Kidney (tissue), 14 donors: ENCODE data around the gene STK32A. TPM values are rescaled to one million over a fixed set of nuclear protein-coding genes. Genes with fewer than 3 reads are reported as not detected.

Source experiments
- DNase-seq, 5 donors: peaks; one replicate each; pipeline ENCODE4 v3.0.0-alpha.2; 2013 to 2020
- FAIRE-seq: peaks from 2 replicates; lab custom pipeline; 2012; peaks lifted over from hg19 to GRCh38; lab: Jason Lieb, UNC
- H3K27ac ChIP-seq, 2 donors: one replicate each; pipeline ENCODE4 v1.7.0; 2013; ENCODE audit warnings: low read depth in 2 of 2, low read length in 2 of 2, inconsistent platforms in 1 of 2
- H3K27me3 ChIP-seq: one replicate; pipeline ENCODE4 v1.7.1; 2013; ENCODE audit warnings: low read length, inconsistent platforms; ENCODE audit not compliant: control insufficient read depth, insufficient read depth
- H3K36me3 ChIP-seq, 3 donors: one replicate each; pipeline versions ENCODE4 v1.7.0 to v1.7.1; 2013; ENCODE audit warnings: low read length in 3 of 3, control low read depth in 1 of 3, inconsistent platforms in 1 of 3; ENCODE audit not compliant: insufficient read depth in 3 of 3, control insufficient read depth in 2 of 3
- H3K4me1 ChIP-seq, 3 donors: one replicate each; pipeline versions ENCODE4 v1.7.0 to v1.7.1; 2013; ENCODE audit warnings: low read length in 3 of 3, inconsistent platforms in 1 of 3, low read depth in 1 of 3; ENCODE audit not compliant: control insufficient read depth in 2 of 3, insufficient read depth in 2 of 3
- H3K4me3 ChIP-seq, 3 donors: one replicate each; pipeline versions ENCODE4 v1.7.0 to v1.8.1; 2013; ENCODE audit warnings: low read length in 3 of 3, control low read depth in 1 of 3, inconsistent platforms in 1 of 3
- H3K9ac ChIP-seq, 3 donors: one replicate each; pipeline versions ENCODE4 v1.7.0 to v1.7.1; 2013; ENCODE audit warnings: low read length in 3 of 3, control low read depth in 1 of 3, inconsistent platforms in 1 of 3
- H3K9me3 ChIP-seq, 3 donors: one replicate each; pipeline versions ENCODE4 v1.7.0 to v1.7.1; 2013; ENCODE audit warnings: low read length in 3 of 3, control low read depth in 1 of 3, inconsistent platforms in 1 of 3; ENCODE audit not compliant: control insufficient read depth in 2 of 3, insufficient read depth in 1 of 3
- intact Hi-C: fragments of 100-400 bp; cut with DNase I; formaldehyde crosslinking; loops from one replicate; pipeline ENCODE4 v1.11.1; 2022
- polyA plus RNA-seq: library from polyadenylated mRNA; stranded (reverse); fragments of 350-450 nt; fragmentation: Illumina TruSeq; extraction: RNeasy Lipid Tissue Mini Kit (QIAGEN cat#74804); gene quantifications from one replicate; pipeline ENCODE4 v1.2.3, GENCODE V29; 2014; ENCODE audit warnings: low read depth, low replicate concordance; ENCODE audit not compliant: insufficient read depth
- total RNA-seq: library from RNA; stranded (reverse); fragmentation: NEBNext Ultra II Directional; extraction: Animal tissue kit (Norgen Biotek cat#: 25700); gene quantifications from one replicate; pipeline ENCODE4 v1.2.1, GENCODE V29; 2021
- TF ChIP-seq, protein P1 (sequence below): IDR thresholded peaks from 3 replicates; pipeline ENCODE4 v1.5.1; 2012; ENCODE audit warnings: mild to moderate bottlenecking, moderate library complexity, borderline replicate concordance; ENCODE audit not compliant: insufficient read depth; ENCODE audit errors: extremely low read depth
- donor health status: control.
- donor health status: control.
- donor health status: control.
- donor health status: control.
- donor health status: control.
- donor health status: DM: yes; HTN: yes; CAD: no.
- donor health status: Normal renal cell carcinoma (clear cell type).

STK32A gene
- total and polyA plus RNA-seq, 2 donors from 2014 or later, result 7.8 to 8.6 TPM

- H3K9ac ChIP-seq, result no peak overlapping the region
- DNase-seq (no peak), FAIRE-seq (no peak)
- no peaks in the 10 kb centered on the region for H3K4me1 ChIP-seq
- intact Hi-C loops, result no loop called here
- H3K4me3 ChIP-seq, result no peak overlapping the region
- H3K27ac ChIP-seq, result no peak overlapping the region
- no peaks in the 10 kb centered on the region for H3K9me3 ChIP-seq
- H3K36me3 ChIP-seq, result no peaks in the 10 kb centered on the region
- TF ChIP-seq, protein P1, sequence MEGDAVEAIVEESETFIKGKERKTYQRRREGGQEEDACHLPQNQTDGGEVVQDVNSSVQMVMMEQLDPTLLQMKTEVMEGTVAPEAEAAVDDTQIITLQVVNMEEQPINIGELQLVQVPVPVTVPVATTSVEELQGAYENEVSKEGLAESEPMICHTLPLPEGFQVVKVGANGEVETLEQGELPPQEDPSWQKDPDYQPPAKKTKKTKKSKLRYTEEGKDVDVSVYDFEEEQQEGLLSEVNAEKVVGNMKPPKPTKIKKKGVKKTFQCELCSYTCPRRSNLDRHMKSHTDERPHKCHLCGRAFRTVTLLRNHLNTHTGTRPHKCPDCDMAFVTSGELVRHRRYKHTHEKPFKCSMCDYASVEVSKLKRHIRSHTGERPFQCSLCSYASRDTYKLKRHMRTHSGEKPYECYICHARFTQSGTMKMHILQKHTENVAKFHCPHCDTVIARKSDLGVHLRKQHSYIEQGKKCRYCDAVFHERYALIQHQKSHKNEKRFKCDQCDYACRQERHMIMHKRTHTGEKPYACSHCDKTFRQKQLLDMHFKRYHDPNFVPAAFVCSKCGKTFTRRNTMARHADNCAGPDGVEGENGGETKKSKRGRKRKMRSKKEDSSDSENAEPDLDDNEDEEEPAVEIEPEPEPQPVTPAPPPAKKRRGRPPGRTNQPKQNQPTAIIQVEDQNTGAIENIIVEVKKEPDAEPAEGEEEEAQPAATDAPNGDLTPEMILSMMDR, result no peak
- no peaks in the 10 kb centered on the region for H3K27me3 ChIP-seq
Measured at GRCh38 chr5:147349241-147349640, 114.4 kb downstream of the STK32A start.

DNA sequence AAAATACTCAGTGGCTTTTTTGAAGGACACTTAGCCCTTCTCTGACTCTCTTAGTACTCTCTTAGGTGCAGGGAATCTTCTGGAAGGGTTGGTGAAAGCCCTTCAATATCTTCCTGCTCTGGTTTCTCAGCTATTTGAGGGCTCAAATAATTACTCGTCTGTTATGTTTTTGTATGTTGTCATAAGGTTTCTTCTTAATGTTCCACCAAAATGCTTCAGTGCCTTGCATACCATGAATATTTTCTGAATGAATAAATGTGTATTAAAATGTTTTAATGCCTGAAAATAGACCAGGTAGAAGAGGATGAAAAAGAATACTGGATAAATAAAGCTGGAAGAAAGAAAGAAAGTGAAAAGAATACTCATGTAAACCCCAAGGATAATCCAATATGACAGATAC is 124.3 kb downstream of the STK32A start:
- FAIRE-seq (no peak), DNase-seq (no peak)
- H3K9me3 ChIP-seq, result no peaks in the 10 kb centered on the region
- no peaks in the 10 kb centered on the region for H3K27me3 ChIP-seq
- H3K27ac ChIP-seq, result no peak overlapping the region
- H3K4me3 ChIP-seq, result no peak overlapping the region
- H3K4me1 ChIP-seq, result no peaks in the 10 kb centered on the region
- no peak overlapping the region for H3K9ac ChIP-seq
- H3K36me3 ChIP-seq, result no peaks in the 10 kb centered on the region
- intact Hi-C loops, result no loop called here
- TF ChIP-seq, protein P1, result no peak

DNA sequence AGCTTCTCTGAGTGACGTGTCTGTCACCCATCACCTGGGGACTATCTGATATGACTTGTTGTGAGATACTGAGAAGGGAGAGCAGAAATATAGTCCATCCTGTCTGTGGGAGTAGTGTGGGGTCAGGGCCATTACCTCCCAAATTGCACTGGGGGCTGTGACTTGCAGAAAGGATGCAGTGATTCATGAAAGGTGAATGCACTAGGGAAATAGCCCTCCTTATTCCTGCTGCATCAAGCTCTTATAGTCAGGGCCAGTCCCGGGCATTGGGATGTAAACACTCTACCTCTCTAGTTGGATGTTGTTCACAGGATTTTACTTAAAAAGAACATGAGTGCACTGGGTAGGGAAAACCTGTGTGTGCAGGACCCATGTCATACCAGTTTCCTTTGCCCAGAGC is 124.8 kb downstream of the STK32A start:
- Histone ChIP-seq H3K4me1 (no peaks in the 10 kb centered on the region), H3K36me3 (no peaks in the 10 kb centered on the region), H3K27me3 (no peaks in the 10 kb centered on the region), H3K9me3 (no peaks in the 10 kb centered on the region), H3K4me3 (no peak overlapping the region), H3K27ac (no peak overlapping the region), H3K9ac (no peak overlapping the region)
- intact Hi-C loops, result no loop called here
- TF ChIP-seq, protein P1, result no peak
- DNase-seq, result peak in 3 of 5 donors; percentile 36 to 43 (median 42)
- no peak for FAIRE-seq

- H3K36me3 ChIP-seq, result no peaks in the 10 kb centered on the region
- H3K4me1 ChIP-seq, result no peaks in the 10 kb centered on the region
- TF ChIP-seq, protein P1, result no peak
- no peak overlapping the region for H3K27ac ChIP-seq
- no peaks in the 10 kb centered on the region for H3K27me3 ChIP-seq
- DNase-seq (no peak), FAIRE-seq (no peak)
- intact Hi-C loops, result no loop called here
- H3K4me3 ChIP-seq, result no peak overlapping the region
- no peak overlapping the region for H3K9ac ChIP-seq
- no peaks in the 10 kb centered on the region for H3K9me3 ChIP-seq
Measured at GRCh38 chr5:147360816-147361215, 126.0 kb downstream of the STK32A start.
